Liver (tissue), 9 donors: Measurements from ENCODE around the gene CDH15. TPM values are rescaled to one million over a fixed set of nuclear protein-coding genes. Genes with fewer than 3 reads are reported as not detected.

Experiments
- DNase-seq: peaks from one replicate; pipeline ENCODE4 v3.0.0-alpha.2; 2017; ENCODE audit warnings: low spot score
- H3K27ac ChIP-seq, 2 donors: one replicate each; pipeline ENCODE4 v1.7.0; 2013; ENCODE audit warnings: inconsistent platforms in 2 of 2, low read length in 2 of 2, control low read depth in 1 of 2, low read depth in 1 of 2, mild to moderate bottlenecking in 1 of 2
- H3K27me3 ChIP-seq, 4 donors: one replicate each; pipeline versions ENCODE4 v1.6.1 to v1.7.0; 2013; ENCODE audit warnings: low read length in 3 of 4, inconsistent platforms in 1 of 4, mild to moderate bottlenecking in 1 of 4, moderate library complexity in 1 of 4; ENCODE audit not compliant: control insufficient read depth in 4 of 4, insufficient read depth in 4 of 4
- H3K36me3 ChIP-seq, 4 donors: one replicate each; pipeline versions ENCODE4 v1.6.1 to v1.7.0; 2013; ENCODE audit warnings: low read length in 3 of 4, mild to moderate bottlenecking in 3 of 4, low read depth in 1 of 4, moderate library complexity in 1 of 4; ENCODE audit not compliant: control insufficient read depth in 4 of 4, insufficient read depth in 3 of 4
- H3K4me1 ChIP-seq, 4 donors: one replicate each; pipeline versions ENCODE4 v1.6.1 to v1.7.0; 2013; ENCODE audit warnings: low read length in 3 of 4, mild to moderate bottlenecking in 3 of 4, moderate library complexity in 1 of 4; ENCODE audit not compliant: control insufficient read depth in 4 of 4, insufficient read depth in 4 of 4
- H3K4me3 ChIP-seq, 3 donors: one replicate each; pipeline versions ENCODE4 v1.6.1 to v1.7.0; 2013; ENCODE audit warnings: low read length in 3 of 3, control low read depth in 1 of 3, low read depth in 1 of 3, mild to moderate bottlenecking in 1 of 3
- H3K9ac ChIP-seq, 2 donors: one replicate each; pipeline ENCODE4 v1.7.0; 2013; ENCODE audit warnings: low read length in 2 of 2, mild to moderate bottlenecking in 2 of 2, moderate library complexity in 2 of 2, control low read depth in 1 of 2, low read depth in 1 of 2
- H3K9me3 ChIP-seq, 4 donors: one replicate each; pipeline versions ENCODE4 v1.6.1 to v1.7.0; 2013; ENCODE audit warnings: low read length in 3 of 4; ENCODE audit not compliant: control insufficient read depth in 4 of 4
- ATF3 ChIP-seq: IDR thresholded peaks from 2 replicates; pipeline ENCODE4 v1.6.1; 2016; ENCODE audit warnings: antibody characterized with exemption
- EGR1 ChIP-seq, 2 donors: IDR thresholded peaks; 2 replicates each; pipeline ENCODE4 v1.6.1; 2016 to 2018; ENCODE audit warnings: antibody characterized with exemption in 2 of 2, low read depth in 2 of 2
- FOXA1 ChIP-seq: IDR thresholded peaks from 2 replicates; pipeline ENCODE4 v1.6.1; 2016; ENCODE audit warnings: antibody characterized with exemption
- FOXA2 ChIP-seq: IDR thresholded peaks from 2 replicates; pipeline ENCODE4 v1.6.1; 2016; ENCODE audit warnings: antibody characterized with exemption
- HNF4A ChIP-seq, 2 donors: conservative IDR thresholded peaks; 2 replicates each; pipeline ENCODE4 v1.6.1; 2016; ENCODE audit warnings: antibody characterized with exemption in 2 of 2, mild to moderate bottlenecking in 2 of 2
- HNF4G ChIP-seq: IDR thresholded peaks from 2 replicates; pipeline ENCODE4 v1.6.1; 2016; ENCODE audit warnings: antibody characterized with exemption
- JUND ChIP-seq, 2 donors: IDR thresholded peaks; 2 replicates each; pipeline ENCODE4 v1.6.1; 2016; ENCODE audit warnings: antibody characterized with exemption in 2 of 2
- MAX ChIP-seq: IDR thresholded peaks from 2 replicates; pipeline ENCODE4 v1.6.1; 2016; ENCODE audit warnings: antibody characterized with exemption
- NR2F2 ChIP-seq: IDR thresholded peaks from 2 replicates; pipeline ENCODE4 v1.6.1; 2016; ENCODE audit warnings: antibody characterized with exemption
- RAD21 ChIP-seq, 2 donors: IDR thresholded peaks; 2 replicates each; pipeline ENCODE4 v1.6.1; 2016; ENCODE audit warnings: antibody characterized with exemption in 2 of 2, mild to moderate bottlenecking in 2 of 2
- REST ChIP-seq: IDR thresholded peaks from 2 replicates; pipeline ENCODE4 v1.6.1; 2016; ENCODE audit warnings: antibody characterized with exemption, mild to moderate bottlenecking
- SP1 ChIP-seq: IDR thresholded peaks from 2 replicates; pipeline ENCODE4 v1.6.1; 2018; ENCODE audit warnings: antibody characterized with exemption, mild to moderate bottlenecking
- TAF1 ChIP-seq: conservative IDR thresholded peaks from 2 replicates; pipeline ENCODE4 v1.6.1; 2016; ENCODE audit warnings: antibody characterized with exemption, mild to moderate bottlenecking
- ZBTB33 ChIP-seq: IDR thresholded peaks from 2 replicates; pipeline ENCODE4 v1.6.1; 2016; ENCODE audit warnings: antibody characterized with exemption
- WGBS: extraction: QIAGEN DNeasy Blood & Tissue Kit; methylation state at CpG from one replicate; pipeline ENCODE4 v1.1.7; 2013; 5-methylcytosine and 5-hydroxymethylcytosine counted together
- polyA plus RNA-seq, 2 donors: library from polyadenylated mRNA; stranded (reverse) in 1 of 2; unstranded in 1 of 2; fragments of 200-250 nt in 1 of 2; fragments of >200 nt in 1 of 2; fragmentation: Nextera tagmentation in 1 of 2; extraction: Ambion mirVana in 1 of 2; gene quantifications; one replicate each; pipeline versions ENCODE4 v1.2.1 to v1.2.3, GENCODE V29; 2013 to 2015
- total RNA-seq, 2 donors: library from RNA; depleted of rRNA; stranded (reverse); fragments of >200 nt; gene quantifications; one replicate each; pipeline ENCODE4 v1.2.3, GENCODE V29; 2014
- donor health status: healthy.
- donor health status: healthy.
- donor health status: healthy.
- donor health status: healthy.
- donor health status: healthy.

CDH15 gene
- total and polyA plus RNA-seq, 4 donors: 0.12 TPM; not detected in 3

GRCh38 chr16:89202422-89203215 is 31.1 kb downstream of the CDH15 start (continued):
- TF ChIP-seq TAF1: no peak

GRCh38 chr16:89207993-89208392 is 36.4 kb downstream of the CDH15 start:
- H3K36me3 ChIP-seq: no peaks in the 10 kb centered on the region
- 93% methylated on average over 4 of the region's 4 CpGs for WGBS
- H3K4me3 ChIP-seq: no peak overlapping the region
- H3K27ac ChIP-seq: no peak overlapping the region
- H3K9ac ChIP-seq: no peak overlapping the region
- no peaks in the 10 kb centered on the region for H3K4me1 ChIP-seq
- peaks cover 0 to 3% (median under 1%) of the 10 kb centered on the region in 4 donors for H3K27me3 ChIP-seq
- TF ChIP-seq EGR1 (IDR thresholded peaks at IDR 0.05; ENCODE audit: low read depth in 2 of 2) (no peak), JUND (IDR thresholded peaks at IDR 0.05) (no peak), NR2F2 (no peak), MAX (no peak), HNF4A (conservative IDR thresholded peaks at IDR 0.05) (no peak), TAF1 (no peak), RAD21 (IDR thresholded peaks at IDR 0.05) (no peak), REST (no peak), ATF3 (no peak), FOXA1 (no peak), ZBTB33 (no peak), HNF4G (no peak), FOXA2 (no peak)
- DNase-seq: no peak
- peaks cover 0 to 1% (median 0%) of the 10 kb centered on the region in 4 donors for H3K9me3 ChIP-seq

- Histone ChIP-seq H3K9ac (no peak overlapping the region), H3K4me1 (no peaks in the 10 kb centered on the region), H3K9me3 (no peaks in the 10 kb centered on the region), H3K27me3 (peaks cover 0 to 2% (median 0%) of the 10 kb centered on the region in 4 donors), H3K27ac (no peak overlapping the region), H3K4me3 (no peak overlapping the region), H3K36me3 (no peaks in the 10 kb centered on the region)
- no peak for TF ChIP-seq FOXA1
- TF ChIP-seq HNF4G: no peak
- no peak for TF ChIP-seq SP1
- no peak for TF ChIP-seq JUND (IDR thresholded peaks at IDR 0.05)
- no peak for DNase-seq
- 73% methylated on average over 15 of the region's 15 CpGs for WGBS
These were observed 38.0 kb downstream of the CDH15 start for GRCh38 chr16:89209522-89210044.
